Gastroesophageal sphincter (tissue), 4 donors: Measurements from ENCODE around the gene FBXW8. TPM values are rescaled to one million over a fixed set of nuclear protein-coding genes. Genes with fewer than 3 reads are reported as not detected.

ENCODE experiments used
- ATAC-seq: fragments of 150-250 bp; one replicate; pipeline ENCODE4 v1.9.1; 2016; ENCODE audit warnings: mild to moderate bottlenecking, moderate library complexity
- H3K27ac ChIP-seq, 4 donors: fragments of 200-600 bp; sonication (generic) in 3 of 4; 1 replicate in 3 of 4; 2 replicates in 1 of 4; pipeline ENCODE4 v1.5.1; 2016 to 2019
- H3K27me3 ChIP-seq: fragments of 200-600 bp; sonication (generic); one replicate; pipeline ENCODE4 v1.5.1; 2019
- H3K36me3 ChIP-seq, 2 donors: fragments of 200-600 bp; sonication (generic); one replicate each; pipeline ENCODE4 v1.5.1; 2019; ENCODE audit warnings: control low read depth in 1 of 2
- H3K4me1 ChIP-seq, 3 donors: fragments of 200-600 bp; sonication (generic); 1 replicate in 2 of 3; 2 replicates in 1 of 3; pipeline ENCODE4 v1.5.1; 2016 to 2019; ENCODE audit warnings: control low read depth in 2 of 3
- H3K4me3 ChIP-seq, 2 donors: fragments of 200-600 bp; sonication (generic); one replicate each; pipeline ENCODE4 v1.5.1; 2019; ENCODE audit warnings: mild to moderate bottlenecking in 1 of 2, moderate library complexity in 1 of 2
- H3K9me3 ChIP-seq, 3 donors: fragments of 200-600 bp; sonication (generic); one replicate each; pipeline ENCODE4 v1.5.1; 2017 to 2019; ENCODE audit warnings: control low read depth in 2 of 3
- EP300 ChIP-seq: sonication (generic); formaldehyde crosslinking; IDR thresholded peaks from one replicate; pipeline ENCODE4 v1.6.1; 2017; ENCODE audit warnings: antibody characterized with exemption, mild to moderate bottlenecking
- POLR2A ChIP-seq, 2 donors: fragments of 450-650 bp; IDR thresholded peaks; one replicate each; pipeline ENCODE4 v1.6.1; 2017; ENCODE audit warnings: antibody characterized with exemption in 2 of 2, mild to moderate bottlenecking in 2 of 2, moderate library complexity in 1 of 2
- POLR2AphosphoS5 ChIP-seq: sonication (generic); formaldehyde crosslinking; IDR thresholded peaks from one replicate; pipeline ENCODE4 v1.6.1; 2017; ENCODE audit warnings: antibody characterized with exemption
- WGBS, 2 donors: methylation state at CpG; one replicate each; pipeline ENCODE4 v1.1.5; 2018; ENCODE audit warnings: low coverage in 1 of 2; 5-methylcytosine and 5-hydroxymethylcytosine counted together
- total RNA-seq, 4 donors: library from RNA; depleted of rRNA; stranded (reverse); fragments of >200 nt; gene quantifications; one replicate each; pipeline ENCODE4 v1.1.0, GENCODE V29; 2016
- TF ChIP-seq, protein P1 (sequence below), 4 experiments: fragments of 200-600 bp in 2 of 4; fragments of 450-650 bp in 2 of 4; sonication (generic) in 1 of 4; IDR thresholded peaks; one replicate each; pipeline ENCODE4 v1.5.1; 2017 to 2019; ENCODE audit warnings: antibody characterized with exemption in 4 of 4, mild to moderate bottlenecking in 2 of 4, moderate library complexity in 2 of 4

Gene FBXW8
- total RNA-seq, 4 donors from 2014 or later, result 10.1 to 17.9 (median 13.7) TPM

DNA sequence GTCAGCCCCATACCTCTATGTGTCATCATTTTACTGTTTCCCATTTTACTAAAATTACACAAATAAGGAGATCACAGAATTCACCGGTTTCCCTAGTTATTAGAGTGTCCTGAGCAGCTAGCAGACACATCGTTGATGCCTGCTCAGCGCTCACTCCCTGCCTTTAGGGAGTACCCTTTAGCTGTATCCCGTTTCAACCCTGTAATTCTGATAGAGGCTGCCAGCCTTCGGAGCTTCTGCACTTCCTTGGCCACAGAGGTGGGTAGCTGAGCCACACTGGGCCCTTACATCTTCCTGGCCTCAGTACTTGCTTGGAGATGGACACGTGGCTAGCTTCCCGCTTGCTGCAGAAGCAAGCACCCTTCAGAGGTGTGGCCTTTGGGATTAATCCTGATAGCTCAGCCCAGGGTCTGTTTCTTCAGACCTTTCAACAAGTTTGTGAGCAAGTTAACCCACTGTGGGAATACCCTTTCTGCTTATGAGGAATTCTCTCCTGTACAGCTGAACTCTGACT, 14.3 kb upstream of the FBXW8 start:
- H3K27ac ChIP-seq, result no peak overlapping the region
- 40 to 75% methylated on average over 1 to 4 of the region's 7 CpGs for WGBS, 2 donors
- ATAC-seq, result no peak
- no peaks in the 10 kb centered on the region for H3K4me1 ChIP-seq
- H3K9me3 ChIP-seq, result no peaks in the 10 kb centered on the region
- H3K27me3 ChIP-seq, result peaks cover 39% of the 10 kb centered on the region
- H3K36me3 ChIP-seq, result no peaks in the 10 kb centered on the region
- H3K4me3 ChIP-seq, result no peak overlapping the region
- no peak for TF ChIP-seq EP300
- TF ChIP-seq POLR2AphosphoS5, result no peak
- no peak for TF ChIP-seq POLR2A (IDR thresholded peaks at IDR 0.05)
- TF ChIP-seq, protein P1, sequence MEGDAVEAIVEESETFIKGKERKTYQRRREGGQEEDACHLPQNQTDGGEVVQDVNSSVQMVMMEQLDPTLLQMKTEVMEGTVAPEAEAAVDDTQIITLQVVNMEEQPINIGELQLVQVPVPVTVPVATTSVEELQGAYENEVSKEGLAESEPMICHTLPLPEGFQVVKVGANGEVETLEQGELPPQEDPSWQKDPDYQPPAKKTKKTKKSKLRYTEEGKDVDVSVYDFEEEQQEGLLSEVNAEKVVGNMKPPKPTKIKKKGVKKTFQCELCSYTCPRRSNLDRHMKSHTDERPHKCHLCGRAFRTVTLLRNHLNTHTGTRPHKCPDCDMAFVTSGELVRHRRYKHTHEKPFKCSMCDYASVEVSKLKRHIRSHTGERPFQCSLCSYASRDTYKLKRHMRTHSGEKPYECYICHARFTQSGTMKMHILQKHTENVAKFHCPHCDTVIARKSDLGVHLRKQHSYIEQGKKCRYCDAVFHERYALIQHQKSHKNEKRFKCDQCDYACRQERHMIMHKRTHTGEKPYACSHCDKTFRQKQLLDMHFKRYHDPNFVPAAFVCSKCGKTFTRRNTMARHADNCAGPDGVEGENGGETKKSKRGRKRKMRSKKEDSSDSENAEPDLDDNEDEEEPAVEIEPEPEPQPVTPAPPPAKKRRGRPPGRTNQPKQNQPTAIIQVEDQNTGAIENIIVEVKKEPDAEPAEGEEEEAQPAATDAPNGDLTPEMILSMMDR (IDR thresholded peaks at IDR 0.05), result no peak

DNA sequence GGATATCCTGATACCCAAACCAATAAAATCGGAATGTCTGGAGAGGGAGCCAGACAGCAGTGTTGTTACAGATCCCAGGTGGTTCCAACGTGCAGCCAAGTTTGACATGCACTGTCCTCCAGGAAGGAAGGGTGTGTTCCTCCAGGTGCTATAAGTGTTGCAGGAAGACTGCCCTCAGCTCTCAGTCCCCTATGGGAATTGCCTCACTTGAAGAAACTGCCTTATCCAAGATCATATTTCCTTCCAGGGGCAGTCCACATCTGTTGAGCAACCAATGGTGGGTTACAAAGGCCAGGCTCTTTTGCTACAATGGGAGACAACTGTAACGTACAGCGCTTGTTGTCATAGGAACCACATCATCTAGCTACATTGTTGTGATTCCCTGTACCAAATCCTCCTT, 13.3 kb upstream of the FBXW8 start:
- no peak overlapping the region for H3K4me3 ChIP-seq
- no peaks in the 10 kb centered on the region for H3K36me3 ChIP-seq
- TF ChIP-seq POLR2A (IDR thresholded peaks at IDR 0.05) (no peak), EP300 (no peak), POLR2AphosphoS5 (no peak)
- TF ChIP-seq, protein P1 (IDR thresholded peaks at IDR 0.05), result no peak
- 44 to 62% methylated on average over 3 to 4 of the region's 4 CpGs for WGBS, 2 donors
- peaks cover 47% of the 10 kb centered on the region for H3K27me3 ChIP-seq
- ATAC-seq, result no peak
- no peaks in the 10 kb centered on the region for H3K9me3 ChIP-seq
- H3K27ac ChIP-seq, result no peak overlapping the region
- H3K4me1 ChIP-seq, result no peaks in the 10 kb centered on the region

DNA sequence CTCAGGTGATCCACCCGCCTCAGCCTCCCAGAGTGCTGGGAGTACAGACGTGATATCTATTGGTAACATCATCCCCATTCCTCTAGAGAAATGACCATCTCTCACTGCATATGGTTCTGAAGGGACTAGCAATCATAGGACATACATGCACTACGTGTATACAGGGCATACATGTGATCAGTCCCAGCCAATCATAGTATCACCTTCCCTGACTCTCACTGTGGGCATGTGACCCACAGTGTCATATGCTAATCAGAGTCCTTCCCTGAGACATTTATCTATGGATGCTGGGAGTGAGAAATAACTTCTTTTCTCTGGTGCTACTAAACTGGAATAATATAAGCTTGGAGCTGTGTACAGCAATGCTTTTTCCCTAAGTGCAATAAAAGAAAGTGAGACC, 12.1 kb upstream of the FBXW8 start:
- no peak for ATAC-seq
- Histone ChIP-seq H3K4me3 (no peak overlapping the region), H3K36me3 (no peaks in the 10 kb centered on the region), H3K9me3 (no peaks in the 10 kb centered on the region), H3K4me1 (no peaks in the 10 kb centered on the region), H3K27ac (no peak overlapping the region), H3K27me3 (peaks cover 56% of the 10 kb centered on the region)
- TF ChIP-seq EP300 (no peak), POLR2AphosphoS5 (no peak), POLR2A (IDR thresholded peaks at IDR 0.05) (no peak)
- TF ChIP-seq, protein P1 (IDR thresholded peaks at IDR 0.05), result no peak
- WGBS, 2 donors, result 70 to 71% methylated on average over 1 to 3 of the region's 3 CpGs

DNA sequence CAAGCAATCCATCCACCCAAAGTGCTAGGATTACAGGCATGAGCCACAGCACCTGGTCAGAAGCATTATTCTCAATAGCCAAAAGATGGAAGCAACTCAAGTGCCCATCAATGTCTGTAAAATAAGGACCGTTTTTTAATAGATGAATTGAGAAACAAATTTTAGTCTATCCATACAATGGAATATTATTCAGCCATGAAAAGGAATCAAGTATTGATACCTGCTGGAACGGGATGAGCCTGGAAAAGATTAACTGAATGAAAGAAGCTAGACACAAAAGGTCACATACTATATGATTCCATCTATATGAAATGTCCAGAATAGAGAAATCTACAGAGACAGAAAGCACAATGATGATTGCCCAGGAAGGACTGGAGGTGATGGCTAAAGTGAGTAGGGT, 9.1 kb upstream of the FBXW8 start:
- Histone ChIP-seq H3K4me3 (no peak overlapping the region), H3K27ac (no peak overlapping the region), H3K4me1 (no peaks in the 10 kb centered on the region), H3K36me3 (no peaks in the 10 kb centered on the region), H3K27me3 (peaks cover 51% of the 10 kb centered on the region), H3K9me3 (no peaks in the 10 kb centered on the region)
- WGBS, 2 donors, result 93 to 100% methylated on average over 1 to 2 of the region's 2 CpGs
- ATAC-seq, result no peak
- no peak for TF ChIP-seq EP300
- TF ChIP-seq, protein P1 (IDR thresholded peaks at IDR 0.05), result no peak
- TF ChIP-seq POLR2A (IDR thresholded peaks at IDR 0.05), result no peak
- no peak for TF ChIP-seq POLR2AphosphoS5

DNA sequence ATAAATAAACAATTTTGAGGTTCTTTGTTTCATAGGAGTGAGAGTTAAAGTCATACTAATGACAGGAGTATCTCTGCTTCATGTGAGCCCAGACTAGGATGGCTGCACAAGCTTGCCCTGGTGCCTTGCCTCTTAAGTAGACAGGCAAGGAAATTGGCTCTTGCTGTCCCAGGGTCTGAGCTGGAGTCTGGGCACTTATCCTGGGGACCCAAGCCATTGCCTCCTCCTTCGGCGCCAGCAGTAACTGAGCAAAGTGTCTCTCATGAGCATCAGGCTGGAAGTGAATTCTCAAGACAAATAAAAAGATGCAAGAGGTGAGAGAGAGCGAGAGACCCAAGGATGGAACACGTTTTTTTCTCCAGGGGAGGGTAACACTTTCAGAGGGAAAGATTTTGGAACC, 6.9 kb upstream of the FBXW8 start:
- Histone ChIP-seq H3K4me1 (no peaks in the 10 kb centered on the region), H3K27ac (no peak overlapping the region), H3K36me3 (no peaks in the 10 kb centered on the region), H3K4me3 (no peak overlapping the region), H3K9me3 (no peaks in the 10 kb centered on the region), H3K27me3 (peaks cover 36% of the 10 kb centered on the region)
- 43 to 49% methylated on average over 2 to 3 of the region's 4 CpGs for WGBS, 2 donors
- no peak for TF ChIP-seq POLR2A (IDR thresholded peaks at IDR 0.05)
- TF ChIP-seq EP300, result no peak
- no peak for TF ChIP-seq POLR2AphosphoS5
- TF ChIP-seq, protein P1 (IDR thresholded peaks at IDR 0.05), result no peak
- ATAC-seq, result no peak
